GM18505 (cell line): ENCODE data around the gene ABL1.

Source experiments
- ATAC-seq: cut with Tn5 transposase; IDR thresholded peaks from one replicate; pipeline ENCODE4 v1.9.1; 2021; ENCODE audit not compliant: unreplicated experiment
- POLR2A ChIP-seq: IDR thresholded peaks from 4 replicates; pipeline ENCODE4 v1.6.1; 2011; ENCODE audit warnings: borderline replicate concordance; ENCODE audit not compliant: insufficient read depth, insufficient read length; ENCODE audit errors: extremely low read depth

ABL1 gene

GRCh38 chr9:130862217-130862616 is 27.2 kb downstream of the ABL1 start:
- no peak for ATAC-seq
- TF ChIP-seq POLR2A, result no peak

GRCh38 chr9:130862747-130863146 is 27.7 kb downstream of the ABL1 start:
- TF ChIP-seq POLR2A, result no peak
- ATAC-seq, result no peak

- ATAC-seq, result no peak
- no peak for TF ChIP-seq POLR2A
These were observed 29.5 kb downstream of the ABL1 start for GRCh38 chr9:130864541-130864940.

GRCh38 chr9:130865921-130866320 is 30.9 kb downstream of the ABL1 start:
- TF ChIP-seq POLR2A, result no peak
- ATAC-seq, result no peak

DNA sequence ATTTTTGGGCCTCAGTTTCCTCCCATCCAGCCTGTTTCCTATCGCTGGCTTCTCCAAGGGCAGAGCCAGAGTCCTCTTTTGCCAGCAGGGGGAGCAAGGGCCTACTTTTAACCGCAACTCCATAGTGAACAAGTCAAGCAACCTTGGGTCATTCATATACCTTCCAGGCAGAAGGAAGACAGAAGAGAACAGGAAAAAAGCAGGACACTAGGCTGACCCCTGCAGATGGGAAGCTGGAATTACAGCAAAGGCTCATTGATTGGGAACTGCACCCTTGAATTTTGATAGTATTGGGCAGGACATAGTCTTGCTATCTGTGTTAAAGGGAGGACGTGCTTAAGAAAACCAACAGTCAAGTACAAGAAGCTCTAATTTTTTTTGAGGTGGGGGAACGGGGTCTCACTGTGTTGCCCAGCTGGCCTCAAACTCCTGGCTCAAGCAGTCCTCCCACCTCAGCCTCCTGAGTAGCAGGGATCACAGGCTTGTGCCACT is 31.5 kb downstream of the ABL1 start:
- TF ChIP-seq POLR2A, result no peak
- ATAC-seq, result no peak

- TF ChIP-seq POLR2A, result no peak
- ATAC-seq, result no peak
These were observed 32.5 kb downstream of the ABL1 start for GRCh38 chr9:130867556-130867955.

DNA sequence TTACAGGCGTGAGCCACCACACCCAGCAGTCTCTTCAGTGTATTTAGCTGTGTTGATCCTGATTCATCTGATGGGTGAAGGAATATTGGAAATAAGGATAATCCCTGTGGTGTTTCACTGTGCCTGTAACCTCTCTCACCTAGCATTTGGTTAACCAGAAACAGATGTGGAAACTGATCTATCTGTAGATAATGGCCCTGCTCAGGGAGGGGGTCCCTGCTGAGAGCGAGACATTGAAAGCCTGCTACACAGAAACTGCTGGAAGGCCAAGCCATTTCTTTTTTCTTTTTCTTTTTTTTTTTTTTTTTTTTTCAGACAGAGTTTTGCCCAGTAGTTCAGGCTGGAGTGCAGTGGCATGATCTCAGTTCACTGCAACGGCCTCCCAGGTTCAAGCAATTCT is 33.2 kb downstream of the ABL1 start:
- TF ChIP-seq POLR2A, result no peak
- no peak for ATAC-seq

GRCh38 chr9:130869250-130869649 is 34.2 kb downstream of the ABL1 start:
- ATAC-seq, result no peak

GRCh38 chr9:130870491-130871381 is 35.7 kb downstream of the ABL1 start:
- ATAC-seq, result no peak
- TF ChIP-seq POLR2A, result no peak

More at GRCh38 chr9:130869250-130869649, 34.2 kb downstream of the ABL1 start:
- TF ChIP-seq POLR2A, result no peak

- no peak for TF ChIP-seq POLR2A
- ATAC-seq, result no peak
These were observed 36.5 kb downstream of the ABL1 start for GRCh38 chr9:130871395-130872062.

DNA sequence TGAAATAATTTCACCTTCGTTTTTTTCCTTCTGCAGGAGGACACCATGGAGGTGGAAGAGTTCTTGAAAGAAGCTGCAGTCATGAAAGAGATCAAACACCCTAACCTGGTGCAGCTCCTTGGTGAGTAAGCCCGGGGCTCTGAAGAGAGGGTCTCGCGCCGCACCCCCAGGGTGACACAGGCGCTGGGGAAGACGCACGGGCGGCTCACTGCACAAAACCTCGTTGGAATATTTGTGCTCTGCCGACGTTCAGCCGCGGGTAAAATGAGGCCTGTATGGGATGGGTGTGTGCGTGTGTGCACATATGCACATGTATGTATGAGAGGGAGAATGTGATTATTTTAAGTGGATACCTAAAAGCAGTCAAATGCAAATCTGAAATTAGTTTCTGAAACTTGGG is 37.0 kb downstream of the ABL1 start:
- TF ChIP-seq POLR2A, result no peak
- no peak for ATAC-seq

- no peak for ATAC-seq
- no peak for TF ChIP-seq POLR2A
These were observed 37.5 kb downstream of the ABL1 start for GRCh38 chr9:130872508-130872907.

- no peak for ATAC-seq
- TF ChIP-seq POLR2A, result no peak
These were observed 38.0 kb downstream of the ABL1 start for GRCh38 chr9:130872912-130873503.

DNA sequence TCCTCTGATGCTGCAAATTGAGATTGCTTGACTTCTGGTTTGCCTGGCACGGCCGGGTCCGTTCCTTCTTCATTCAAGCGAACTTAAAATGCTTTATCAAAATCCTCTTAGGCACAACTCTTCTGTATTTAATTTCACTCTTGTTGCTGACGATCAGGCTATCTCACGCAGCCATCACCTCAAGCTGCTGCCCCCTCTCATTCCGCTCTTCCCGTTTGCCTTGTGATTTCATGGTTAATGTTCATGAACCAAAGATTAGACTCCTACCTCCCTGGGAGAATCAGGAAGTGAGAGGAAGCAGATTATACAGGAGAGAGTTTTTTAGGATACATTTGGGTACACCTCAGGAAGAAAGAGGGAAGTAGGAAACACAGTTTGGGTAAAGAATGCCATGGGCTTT is 38.9 kb downstream of the ABL1 start:
- TF ChIP-seq POLR2A, result no peak

GRCh38 chr9:130874783-130875182 is 39.7 kb downstream of the ABL1 start:
- no peak for ATAC-seq
- TF ChIP-seq POLR2A, result no peak

More for the DNA sequence above, 38.9 kb downstream of the ABL1 start:
- ATAC-seq, result no peak
